Pancreas (tissue), 10 donors: Measurements from ENCODE around the gene CMTM1. TPM values are rescaled to one million over a fixed set of nuclear protein-coding genes. Genes with fewer than 3 reads are reported as not detected.

Experiments
- ATAC-seq, 4 donors: fragments of 200-7000 bp; cut with Tn5 transposase; one replicate each; pipeline versions ENCODE4 v1.8.0 to v1.9.1; 2020; ENCODE audit warnings: mild to moderate bottlenecking in 4 of 4, moderate library complexity in 4 of 4
- DNase-seq, 6 donors: peaks; one replicate each; pipeline ENCODE4 v3.0.0-alpha.2; 2020
- FAIRE-seq: peaks from 2 replicates; lab custom pipeline; 2012; peaks lifted over from hg19 to GRCh38; lab: Jason Lieb, UNC
- H3K27ac ChIP-seq, 4 donors: fragments of 200-600 bp; sonication (generic); 1 replicate in 3 of 4; 2 replicates in 1 of 4; pipeline versions ENCODE4 v1.5.0 to v1.8.0; 2020
- H3K27me3 ChIP-seq, 4 donors: fragments of 200-600 bp; one replicate each; pipeline ENCODE4 v1.8.0; 2021
- H3K36me3 ChIP-seq, 3 donors: fragments of 200-600 bp; sonication (generic) in 1 of 3; one replicate each; pipeline versions ENCODE4 v1.5.0 to v1.8.0; 2020 to 2021
- H3K4me1 ChIP-seq, 3 donors: fragments of 200-600 bp; one replicate each; pipeline ENCODE4 v1.8.0; 2021
- H3K4me3 ChIP-seq, 4 donors: fragments of 200-600 bp; sonication (generic) in 2 of 4; one replicate each; pipeline versions ENCODE4 v1.5.0 to v1.8.0; 2020 to 2021
- H3K9me3 ChIP-seq, 4 donors: fragments of 200-600 bp; one replicate each; pipeline ENCODE4 v1.8.0; 2021
- CTCF ChIP-seq, 4 donors: fragments of 200-600 bp; sonication (generic) in 3 of 4; IDR thresholded peaks; one replicate each; pipeline versions ENCODE4 v1.5.0 to v1.8.0; 2021; ENCODE audit warnings: antibody characterized with exemption in 4 of 4
- WGBS, 2 donors: extraction: QIAGEN DNeasy Blood & Tissue Kit; methylation state at CpG; one replicate each; pipeline ENCODE4 v1.1.7; 2013; 5-methylcytosine and 5-hydroxymethylcytosine counted together
- intact Hi-C, 3 donors: fragments of 100-400 bp; cut with DNase I; formaldehyde crosslinking; loops; one replicate each; pipeline versions ENCODE4 v1.11.1 to v1.14.2; 2022
- polyA plus RNA-seq, 2 donors: library from polyadenylated mRNA; stranded (reverse); fragments of 200-250 nt; gene quantifications; one replicate each; pipeline ENCODE4 v1.2.3, GENCODE V29; 2013
- total RNA-seq, 6 donors: library from RNA; stranded (reverse); fragmentation: NEBNext Ultra II Directional in 4 of 6; extraction: Animal tissue kit (Norgen Biotek cat#: 25700) in 4 of 6; gene quantifications; one replicate each; pipeline versions ENCODE4 v1.2.1 to v1.2.4, GENCODE V29; 2021 to 2023
- donor health status: healthy with polysubstance abuse.
- donor health status: DM: no; HTN: no; CAD: no; lungs with moderate emphysema.
- donor health status: DM: no; HTN: no; CAD: no.
- donor health status: control.
- donor health status: control.
- donor health status: Bipolar disorder and iron deficiency.
- donor health status: DM: yes; HTN: yes; CAD: no.
- donor health status: DM: no; HTN: no; CAD: no.
- donor health status: DM: no; HTN: no; CAD: no.
- donor health status: DM: yes; HTN: yes; CAD: no.

CMTM1 gene
- total and polyA plus RNA-seq, 8 donors, result 0.28 to 3.9 (median 0.82) TPM

- Histone ChIP-seq H3K9me3 (no peaks in the 10 kb centered on the region), H3K27me3 (no peaks in the 10 kb centered on the region), H3K27ac (no peak overlapping the region), H3K36me3 (peaks cover 0 to 10% (median 0%) of the 10 kb centered on the region in 3 donors), H3K4me3 (no peak overlapping the region), H3K4me1 (peaks cover 0 to 2% (median under 1%) of the 10 kb centered on the region in 3 donors)
- FAIRE-seq (no peak), DNase-seq (no peak), ATAC-seq (no peak)
- no peak for TF ChIP-seq CTCF (IDR thresholded peaks at IDR 0.05)
- intact Hi-C loops, result no loop called here
- 81% methylated on average over 6 of the region's 6 CpGs for WGBS, 2 donors
Measured at GRCh38 chr16:66543541-66543940, 22.7 kb upstream of the CMTM1 start.

DNA sequence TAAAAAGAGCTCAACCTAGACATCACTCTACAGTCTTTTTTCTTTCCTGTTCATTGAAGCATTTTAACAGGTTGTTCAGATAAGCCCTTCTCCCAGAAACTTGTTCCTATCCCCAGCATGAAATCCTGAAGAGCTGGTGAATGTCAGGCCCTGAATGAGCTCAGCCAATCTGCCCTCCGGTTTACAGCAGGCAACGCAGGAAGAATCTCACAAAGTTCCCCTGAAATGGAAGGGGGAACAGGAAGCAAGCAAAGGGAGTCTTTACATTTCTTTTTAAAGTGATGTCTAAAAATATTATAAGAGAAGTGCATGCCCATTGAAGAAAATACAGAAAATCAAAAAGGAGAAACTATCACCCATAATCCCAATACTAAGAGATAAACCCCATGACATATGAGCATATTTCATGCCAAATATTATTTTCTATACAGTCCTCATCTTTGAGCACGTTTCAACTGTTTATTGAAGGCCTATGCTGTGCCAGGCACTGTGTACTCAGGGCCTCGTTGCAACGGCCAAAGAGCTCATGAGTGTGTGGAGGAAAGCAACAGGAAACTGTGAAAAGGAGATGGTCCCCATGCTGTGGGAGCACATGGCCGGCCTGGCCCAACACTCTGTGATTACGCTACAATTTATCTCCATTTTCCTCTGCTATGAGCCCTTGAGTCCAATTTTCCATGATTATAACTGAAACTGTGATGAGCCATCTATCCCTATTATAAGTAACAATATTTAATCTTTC is 22.1 kb upstream of the CMTM1 start:
- TF ChIP-seq CTCF (IDR thresholded peaks at IDR 0.05), result no peak
- no peak overlapping the region for H3K27ac ChIP-seq
- ATAC-seq (no peak), FAIRE-seq (no peak), DNase-seq (no peak)
- peaks cover 0 to 8% (median 7%) of the 10 kb centered on the region in 3 donors for H3K4me1 ChIP-seq
- H3K27me3 ChIP-seq, result no peaks in the 10 kb centered on the region
- no peak overlapping the region for H3K4me3 ChIP-seq
- intact Hi-C loops, result no loop called here
- H3K9me3 ChIP-seq, result no peaks in the 10 kb centered on the region
- peaks cover 0 to 10% (median 0%) of the 10 kb centered on the region in 3 donors for H3K36me3 ChIP-seq
- 79 to 80% methylated on average over 7 of the region's 7 CpGs for WGBS, 2 donors

DNA sequence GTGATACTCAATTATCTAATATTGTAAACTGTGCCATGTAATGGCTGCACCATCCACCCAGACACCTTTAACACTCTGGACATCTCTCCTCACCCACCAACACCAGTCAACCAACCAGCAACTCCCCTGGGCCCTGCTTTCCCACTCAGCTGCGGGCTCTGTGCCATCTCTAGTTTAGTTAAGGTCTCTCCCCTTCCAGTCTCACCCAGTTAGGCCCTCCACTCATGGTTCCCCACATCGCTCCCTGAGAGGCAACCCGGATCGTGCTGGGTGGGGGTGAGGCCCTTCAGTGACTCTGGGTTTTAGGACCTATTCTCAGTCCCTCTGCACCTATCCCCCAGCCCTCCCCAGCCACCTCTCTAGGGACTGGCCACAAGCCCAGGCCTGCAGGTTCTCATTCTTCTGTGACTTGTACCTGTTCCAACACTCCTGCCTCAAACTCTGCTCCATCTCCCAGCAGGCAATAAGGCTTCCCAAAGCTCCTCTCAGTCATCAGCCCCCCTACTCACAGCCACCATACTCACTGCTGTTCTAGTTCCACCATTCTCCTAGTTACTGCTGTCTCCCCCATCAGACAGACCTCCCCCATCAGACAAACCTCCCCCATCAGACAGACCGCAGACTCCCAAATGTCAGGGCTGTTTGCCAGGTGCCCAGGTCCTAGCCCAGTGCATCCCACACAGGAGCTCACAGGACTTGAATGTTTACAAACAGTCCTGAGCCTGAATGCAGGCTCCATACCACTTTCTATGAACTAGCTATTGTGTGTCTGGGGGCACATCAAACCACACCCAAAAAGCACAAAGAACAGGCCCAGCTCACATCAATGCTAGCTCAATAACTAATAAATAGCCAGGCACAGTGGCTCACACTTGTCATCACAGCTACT is 18.9 kb upstream of the CMTM1 start:
- no peak for DNase-seq
- TF ChIP-seq CTCF (IDR thresholded peaks at IDR 0.05), result no peak
- Histone ChIP-seq H3K9me3 (no peaks in the 10 kb centered on the region), H3K4me1 (peaks cover 0 to 19% (median 15%) of the 10 kb centered on the region in 3 donors), H3K27me3 (no peaks in the 10 kb centered on the region), H3K4me3 (no peak overlapping the region), H3K27ac (peak overlapping the region in 2 of 4 donors; percentile 9 to 96), H3K36me3 (no peaks in the 10 kb centered on the region)
- no peak for ATAC-seq
- intact Hi-C loops, result no loop called here
- no peak for FAIRE-seq
- WGBS, 2 donors, result 94 to 95% methylated on average over 5 of the region's 5 CpGs

GRCh38 chr16:66548068-66548467 is 18.2 kb upstream of the CMTM1 start:
- no peak for FAIRE-seq
- H3K4me1 ChIP-seq, result peaks cover 0 to 19% (median 18%) of the 10 kb centered on the region in 3 donors
- intact Hi-C loops, result no loop called here
- ATAC-seq, result no peak
- H3K36me3 ChIP-seq, result no peaks in the 10 kb centered on the region
- no peak for TF ChIP-seq CTCF (IDR thresholded peaks at IDR 0.05)
- DNase-seq, result no peak
- H3K4me3 ChIP-seq, result no peak overlapping the region
- 93 to 100% methylated on average over 4 of the region's 4 CpGs for WGBS, 2 donors
- no peaks in the 10 kb centered on the region for H3K9me3 ChIP-seq
- H3K27ac ChIP-seq, result peak overlapping the region in 2 of 4 donors; percentile 9 to 96
- no peaks in the 10 kb centered on the region for H3K27me3 ChIP-seq
